HCT116 (cell line): ENCODE data around the gene CDKAL1. TPM values are rescaled to one million over a fixed set of nuclear protein-coding genes. Genes with fewer than 3 reads are reported as not detected.

Experiments used
- ATAC-seq: fragments of 200-7000 bp; cut with Tn5 transposase; 2 replicates; pipeline ENCODE4 v1.9.1; 2020; ENCODE audit warnings: mild to moderate bottlenecking, moderate library complexity
- BruUV-seq: library from RNA; stranded (reverse); fragments of 400-500 nt; replicated peaks from 2 replicates; lab custom pipeline; 2021; lab: Mats Ljungman, UMichigan
- CTCF ChIA-PET: fragments of 300-600 bp; sonication (Branson Sonifier 250); formaldehyde crosslinking; loops from one replicate; lab custom pipeline; 2021; ENCODE audit warnings: antibody characterized with exemption; lab: Charles Lee
- POLR2A ChIA-PET: fragments of 300-600, 350-600 bp; sonication (Branson Sonifier 250); formaldehyde crosslinking; loops from one replicate; lab custom pipeline; 2021; ENCODE audit warnings: antibody characterized with exemption; lab: Charles Lee
- RAD21 ChIA-PET, 2 experiments: fragments of 300-600 bp; sonication (Branson Sonifier 250); formaldehyde crosslinking; loops; one replicate each; lab custom pipeline; 2023; ENCODE audit warnings: low total read pairs in 2 of 2; ENCODE audit not compliant: uncharacterized antibody in 2 of 2, unreplicated experiment in 2 of 2, low non-redundant PET in 1 of 2; lab: Charles Lee
- DNase-seq: peaks from one replicate; pipeline ENCODE4 v3.0.0-alpha.2; 2010; ENCODE audit warnings: low read depth, low spot score
- H2AFZ ChIP-seq: fragments of 200-600 bp; shearing (Covaris generic), sonication (generic); 2 replicates; pipeline ENCODE4 v1.6.1; 2017; ENCODE audit warnings: low read depth, mixed run types, mixed read lengths, antibody characterized with exemption, low read length; ENCODE audit not compliant: poor library complexity, severe bottlenecking
- H3K27ac ChIP-seq: 2 replicates; pipeline ENCODE4 v1.5.1; 2012; ENCODE audit warnings: low read depth, low read length
- H3K27me3 ChIP-seq: fragments of 200-600 bp; sonication (generic); 2 replicates; pipeline ENCODE4 v1.6.1; 2016; ENCODE audit warnings: mixed run types, low read length, mixed read lengths; ENCODE audit not compliant: insufficient read depth
- H3K36me3 ChIP-seq, 2 experiments: fragments of 200-500 bp in 1 of 2; fragments of 200-600 bp in 1 of 2; sonication (Bioruptor generic) in 1 of 2; sonication (generic) in 1 of 2; 2 replicates each; pipeline versions ENCODE4 v1.5.1 to v1.6.1; 2014 to 2016; ENCODE audit warnings: low read length in 2 of 2, inconsistent platforms in 1 of 2, mixed read lengths in 1 of 2, mixed run types in 1 of 2; ENCODE audit not compliant: insufficient read depth in 2 of 2, control insufficient read depth in 1 of 2
- H3K4me1 ChIP-seq, 2 experiments: fragments of 200-600 bp in 1 of 2; sonication (generic) in 1 of 2; 2 replicates each; pipeline versions ENCODE4 v1.5.1 to v1.6.1; 2012 to 2017; ENCODE audit warnings: low read length in 2 of 2, inconsistent platforms in 1 of 2, mild to moderate bottlenecking in 1 of 2, mixed read lengths in 1 of 2, mixed run types in 1 of 2, moderate library complexity in 1 of 2; ENCODE audit not compliant: insufficient read depth in 2 of 2, control insufficient read depth in 1 of 2
- H3K4me2 ChIP-seq: fragments of 200-600 bp; sonication (generic); 2 replicates; pipeline ENCODE4 v1.6.1; 2017; ENCODE audit warnings: mixed run types, low read length, mixed read lengths
- H3K4me3 ChIP-seq, 2 experiments: fragments of 200-600 bp in 1 of 2; sonication (generic) in 1 of 2; replicated peaks in 1 of 2; 2 replicates each; pipeline ENCODE4 v1.5.1; 2011 to 2016; ENCODE audit warnings: low read length in 2 of 2, control low read depth in 1 of 2, low read depth in 1 of 2, mild to moderate bottlenecking in 1 of 2, mixed read lengths in 1 of 2, mixed run types in 1 of 2
- H3K79me2 ChIP-seq: fragments of 200-600 bp; sonication (generic); 2 replicates; pipeline ENCODE4 v1.6.1; 2017; ENCODE audit warnings: mild to moderate bottlenecking, mixed run types, low read length, moderate library complexity, mixed read lengths; ENCODE audit not compliant: insufficient read depth
- H3K9ac ChIP-seq: fragments of 200-600 bp; sonication (generic); 2 replicates; pipeline ENCODE4 v1.6.1; 2016; ENCODE audit warnings: low read length, mixed read lengths
- H3K9me2 ChIP-seq: fragments of 200-600 bp; sonication (generic), shearing (Covaris generic); 2 replicates; pipeline ENCODE4 v1.6.1; 2017; ENCODE audit warnings: mixed run types, mild to moderate bottlenecking, moderate library complexity; ENCODE audit not compliant: insufficient read depth
- H3K9me3 ChIP-seq, 2 experiments: fragments of 200-500 bp in 1 of 2; fragments of 200-600 bp in 1 of 2; sonication (Bioruptor generic) in 1 of 2; sonication (generic) in 1 of 2; 2 replicates each; pipeline ENCODE4 v1.6.1; 2014 to 2017; ENCODE audit warnings: low read length in 2 of 2, mixed read lengths in 2 of 2, inconsistent platforms in 1 of 2, low read depth in 1 of 2, mild to moderate bottlenecking in 1 of 2, mixed run types in 1 of 2, moderate library complexity in 1 of 2; ENCODE audit not compliant: control insufficient read depth in 1 of 2, insufficient read depth in 1 of 2
- H4K20me1 ChIP-seq: fragments of 200-600 bp; sonication (generic), shearing (Covaris generic); 2 replicates; pipeline ENCODE4 v1.6.1; 2017; ENCODE audit warnings: mixed run types, mild to moderate bottlenecking, moderate library complexity; ENCODE audit not compliant: insufficient read depth
- EGR1 ChIP-seq: IDR thresholded peaks from 2 replicates; pipeline ENCODE4 v1.6.1; 2012; ENCODE audit warnings: low read depth
- FOSL1 ChIP-seq: IDR thresholded peaks from 2 replicates; pipeline ENCODE4 v1.6.1; 2012; ENCODE audit warnings: low read depth
- JUND ChIP-seq: IDR thresholded peaks from 2 replicates; pipeline ENCODE4 v1.6.1; 2012
- YY1 ChIP-seq: IDR thresholded peaks from 2 replicates; pipeline ENCODE4 v1.6.1; 2011; ENCODE audit warnings: low read length, low read depth, moderate library complexity, mild to moderate bottlenecking; ENCODE audit not compliant: insufficient replicate concordance; ENCODE audit errors: extremely low read depth
- ZBTB33 ChIP-seq: IDR thresholded peaks from 2 replicates; pipeline ENCODE4 v1.6.1; 2011; ENCODE audit warnings: mild to moderate bottlenecking, low read length, moderate library complexity; ENCODE audit not compliant: insufficient replicate concordance; ENCODE audit errors: extremely low read depth
- intact Hi-C: fragments of 100-400 bp; cut with micrococcal nuclease; formaldehyde crosslinking; loops from 2 replicates; pipeline ENCODE4 v1.10.0; 2022
- total RNA-seq: library from RNA; stranded (reverse); gene quantifications from one replicate; pipeline ENCODE4 v1.2.1, GENCODE V29; 2021; ENCODE audit not compliant: unreplicated experiment

Gene CDKAL1
- total RNA-seq, 1 experiment from 2014 or later: 14.9 TPM

GRCh38 chr6:21111093-21111725, 577.0 kb downstream of the CDKAL1 start (continued):
- no peak for TF ChIP-seq ZBTB33

GRCh38 chr6:21115111-21115510, 580.9 kb downstream of the CDKAL1 start:
- no peaks in the 10 kb centered on the region for H3K9me3 ChIP-seq
- no peak overlapping the region for H3K4me3 ChIP-seq
- DNase-seq: no peak
- 0 out of 2 replicates have a peak overlapping the region, but pooled peaks have one; percentile 8 for H3K27ac ChIP-seq
- H3K36me3 ChIP-seq: no peaks in the 10 kb centered on the region
- ChIA-PET CTCF (no interaction called here), POLR2A (no interaction called here), RAD21 (no interaction called here)
- 0 out of 2 replicates have a peak, but pooled peaks cover 3% of the 10 kb centered on the region for H3K9me2 ChIP-seq
- no TSS peak for BruUV-seq
- no peak for ATAC-seq
- intact Hi-C loops: loop anchor here (10.0 kb wide), 1 partner anchor 470 kb away; no protein-coding TSS in a partner anchor
- peaks cover 28 to 47% of the 10 kb centered on the region in 2 experiments for H3K4me1 ChIP-seq
- no peak overlapping the region for H2AFZ ChIP-seq
- TF ChIP-seq FOSL1 (no peak), JUND (0 out of 2 replicates have a peak, but pooled peaks have one; percentile 7)
- H3K4me2 ChIP-seq: no peak overlapping the region
- H3K79me2 ChIP-seq: no peaks in the 10 kb centered on the region
- no peak overlapping the region for H3K9ac ChIP-seq
- H3K27me3 ChIP-seq: no peaks in the 10 kb centered on the region
- H4K20me1 ChIP-seq: no peaks in the 10 kb centered on the region

GRCh38 chr6:21116736-21117135, 582.5 kb downstream of the CDKAL1 start:
- Histone ChIP-seq H2AFZ (no peak overlapping the region), H3K9ac (no peak overlapping the region), H3K4me2 (no peak overlapping the region), H3K4me3 (no peak overlapping the region), H3K9me2 (0 out of 2 replicates have a peak, but pooled peaks cover 3% of the 10 kb centered on the region), H3K27ac (no peak overlapping the region), H3K27me3 (no peaks in the 10 kb centered on the region), H3K4me1 (peaks cover 12 to 31% of the 10 kb centered on the region in 2 experiments), H3K9me3 (no peaks in the 10 kb centered on the region), H4K20me1 (no peaks in the 10 kb centered on the region), H3K36me3 (no peaks in the 10 kb centered on the region), H3K79me2 (no peaks in the 10 kb centered on the region)
- no TSS peak for BruUV-seq
- ChIA-PET POLR2A (no interaction called here), RAD21 (no interaction called here), CTCF (no interaction called here)
- DNase-seq: no peak
- ATAC-seq: no peak
- no peak for TF ChIP-seq YY1
- no peak for TF ChIP-seq EGR1
- intact Hi-C loops: loop anchor here (10.0 kb wide), 1 partner anchor 468 kb away; no protein-coding TSS in a partner anchor
